Measurements from ENCODE around the gene BCL2L1. TPM values are rescaled to one million over a fixed set of nuclear protein-coding genes. Genes with fewer than 3 reads are reported as not detected.

Gene BCL2L1
- total RNA-seq, 1 experiment from 2014 or later = 53.6 TPM

DNA sequence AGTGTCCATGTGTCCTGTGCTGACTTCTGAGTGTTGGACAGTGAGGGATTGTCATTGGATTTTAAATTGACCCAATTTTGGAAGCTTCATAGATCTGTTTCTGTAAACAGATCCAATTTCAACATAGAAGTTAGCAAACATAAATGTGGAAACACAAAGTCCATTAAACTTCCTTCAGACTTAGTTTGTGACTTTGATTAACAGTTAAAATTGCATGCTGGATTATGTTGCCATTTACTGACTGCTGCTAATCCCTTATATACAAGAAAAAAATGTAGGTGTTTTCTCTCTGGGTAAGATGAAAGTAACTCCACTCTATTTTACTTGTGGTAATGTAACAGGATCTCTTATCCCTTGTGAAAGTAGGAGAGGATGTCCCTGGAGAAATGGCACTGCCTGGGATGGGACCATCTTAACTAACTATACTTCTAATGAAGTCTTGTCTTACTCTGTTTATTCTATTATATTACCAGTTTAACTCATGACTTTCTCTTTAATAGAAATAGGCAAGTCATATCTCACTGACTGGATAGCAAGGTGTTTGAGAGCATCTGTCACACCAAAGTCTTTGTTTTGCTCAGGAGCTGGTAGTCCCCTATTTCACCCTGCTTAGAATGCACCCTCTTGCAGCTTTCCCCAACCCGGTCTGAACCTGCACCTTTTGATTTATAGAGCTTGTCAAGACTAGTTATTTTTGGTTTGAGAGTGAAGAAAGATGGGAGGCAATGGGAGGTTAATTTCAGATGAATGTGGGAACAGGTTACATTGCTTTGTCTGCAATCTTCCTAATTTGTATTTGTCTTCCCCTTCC lies 23.6 kb upstream of the BCL2L1 start:
- H3K27me3 ChIP-seq (ENCODE audit: control insufficient read depth, insufficient read depth, low read length) = no peaks in the 10 kb centered on the region
- H3K4me3 ChIP-seq (ENCODE audit: insufficient read depth, low read depth, low read length) = no peak overlapping the region
- no peak for DNase-seq
- peaks cover 15% of the 10 kb centered on the region for H3K36me3 ChIP-seq (replicated peaks; ENCODE audit: control insufficient read depth, insufficient read depth, low read length)

DNA sequence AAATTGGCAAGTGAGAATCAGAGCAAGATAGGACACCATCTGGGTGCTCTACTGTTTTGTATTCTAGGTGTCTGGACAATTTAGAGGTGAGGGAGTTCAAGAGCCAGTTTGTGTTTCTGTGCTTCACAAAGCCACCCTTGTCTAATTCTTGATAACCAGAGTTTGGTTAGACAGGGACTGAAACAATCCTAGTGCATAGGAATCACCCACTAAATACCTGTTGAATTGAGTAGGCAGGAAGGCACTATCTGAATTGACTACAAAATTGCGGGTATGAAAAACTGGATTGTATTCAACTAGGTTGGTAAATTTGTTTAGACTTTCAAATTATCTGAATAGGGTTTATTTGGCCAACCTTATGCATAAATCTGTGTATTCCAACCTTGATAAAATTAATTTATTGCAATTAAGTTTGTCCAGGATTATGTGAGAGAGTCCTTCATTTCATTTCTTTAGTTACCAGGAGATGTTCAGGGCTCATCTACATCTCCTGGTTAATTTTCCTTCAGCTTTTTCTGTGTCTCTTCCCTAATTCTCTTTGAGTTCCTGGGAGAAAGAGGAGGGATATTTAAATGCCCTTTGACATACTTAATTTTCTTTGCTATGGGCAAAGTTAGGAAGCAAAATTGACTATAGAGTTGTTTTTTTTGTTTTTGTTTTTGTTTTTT lies 18.1 kb upstream of the BCL2L1 start:
- DNase-seq = no peak
- H3K27me3 ChIP-seq (ENCODE audit: control insufficient read depth, insufficient read depth, low read length) = no peaks in the 10 kb centered on the region
- peaks cover 8% of the 10 kb centered on the region for H3K36me3 ChIP-seq (replicated peaks; ENCODE audit: control insufficient read depth, insufficient read depth, low read length)
- H3K4me3 ChIP-seq (ENCODE audit: insufficient read depth, low read depth, low read length) = peak overlapping the region; percentile 76

DNA sequence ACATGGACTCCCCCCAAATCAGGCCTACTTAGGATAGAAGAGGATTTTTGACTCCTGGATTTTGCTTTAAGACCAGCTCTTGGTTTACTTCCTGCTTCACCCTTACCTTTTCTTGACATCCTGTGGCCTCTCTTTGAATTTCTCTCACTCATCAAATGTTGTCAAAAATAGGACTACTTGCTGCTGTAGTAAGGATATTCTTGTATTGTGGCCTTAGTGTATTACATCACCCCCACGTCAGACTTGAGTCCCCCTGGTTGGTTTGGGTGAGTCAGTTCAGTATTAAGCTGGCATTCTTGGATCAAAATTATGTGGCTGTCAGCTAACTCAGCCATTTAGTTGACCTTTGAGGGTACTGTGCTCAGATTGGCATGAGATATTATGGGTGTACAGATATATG lies 17.5 kb upstream of the BCL2L1 start:
- H3K4me3 ChIP-seq (ENCODE audit: insufficient read depth, low read depth, low read length) = peak overlapping the region; percentile 76
- H3K27me3 ChIP-seq (ENCODE audit: control insufficient read depth, insufficient read depth, low read length) = no peaks in the 10 kb centered on the region
- no peak for DNase-seq
- H3K36me3 ChIP-seq (replicated peaks; ENCODE audit: control insufficient read depth, insufficient read depth, low read length) = peaks cover 6% of the 10 kb centered on the region; the same call in 1 of the 2 replicates

DNA sequence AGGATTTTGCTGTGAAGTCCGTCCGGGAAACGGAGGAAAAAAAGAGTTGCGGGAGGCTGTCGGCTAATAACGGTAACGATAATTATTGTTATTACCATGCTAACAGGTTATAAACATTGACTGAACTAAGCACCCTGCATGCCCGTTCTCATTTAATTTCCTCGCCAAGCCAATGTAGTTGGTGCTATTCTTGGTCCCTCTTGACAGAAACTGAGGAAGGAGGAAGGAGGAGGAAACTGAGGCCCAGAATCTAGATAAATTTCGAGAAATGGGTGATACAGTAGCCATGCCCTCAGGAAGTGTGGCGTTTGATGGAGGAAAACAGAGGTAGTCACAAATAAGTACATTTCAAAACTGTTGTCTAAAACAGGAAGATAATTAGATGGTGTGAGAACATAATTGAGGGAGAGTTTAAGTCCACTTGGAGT lies 16.9 kb upstream of the BCL2L1 start:
- no peak for DNase-seq
- Histone ChIP-seq H3K4me3 (ENCODE audit: insufficient read depth, low read depth, low read length) (peak overlapping the region; percentile 76), H3K27me3 (ENCODE audit: control insufficient read depth, insufficient read depth, low read length) (no peaks in the 10 kb centered on the region), H3K36me3 (replicated peaks; ENCODE audit: control insufficient read depth, insufficient read depth, low read length) (peaks cover 6% of the 10 kb centered on the region; the same call in 1 of the 2 replicates)

DNA sequence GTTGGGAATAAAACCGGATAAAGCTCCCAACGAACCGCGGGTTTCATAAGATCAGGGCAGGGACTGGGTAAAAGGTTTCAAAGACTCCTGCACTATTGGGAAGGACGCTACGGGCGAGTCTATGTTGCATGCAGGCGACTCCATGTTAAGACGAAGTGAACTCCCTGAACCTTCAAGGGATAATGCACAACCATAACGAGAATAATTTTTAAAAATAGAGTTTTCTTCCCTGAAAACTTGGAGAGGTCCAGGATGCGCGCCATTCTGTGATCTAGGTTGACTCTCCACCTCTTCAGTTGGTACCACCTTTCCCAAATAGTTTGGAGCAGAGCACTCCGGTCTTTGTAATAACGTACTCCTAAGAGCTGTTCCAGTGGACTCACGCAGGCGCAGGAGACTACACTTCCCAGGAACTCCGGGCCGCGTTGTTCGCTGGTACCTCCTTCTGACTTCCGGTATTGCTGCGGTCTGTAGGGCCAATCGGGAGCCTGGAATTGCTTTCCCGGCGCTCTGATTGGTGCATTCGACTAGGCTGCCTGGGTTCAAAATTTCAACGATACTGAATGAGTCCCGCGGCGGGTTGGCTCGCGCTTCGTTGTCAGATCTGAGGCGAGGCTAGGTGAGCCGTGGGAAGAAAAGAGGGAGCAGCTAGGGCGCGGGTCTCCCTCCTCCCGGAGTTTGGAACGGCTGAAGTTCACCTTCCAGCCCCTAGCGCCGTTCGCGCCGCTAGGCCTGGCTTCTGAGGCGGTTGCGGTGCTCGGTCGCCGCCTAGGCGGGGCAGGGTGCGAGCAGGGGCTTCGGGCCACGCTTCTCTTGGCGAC lies 16.3 kb upstream of the BCL2L1 start, which contains the start of gene TPX2:
TPX2 (plus strand) TSS at position 562 of the 821 bp plus-strand sequence. CDS start 18,187 bp downstream, outside the sequence.
- peak within 1 kb of the TSS; percentile 76 for H3K4me3 ChIP-seq (ENCODE audit: insufficient read depth, low read depth, low read length)
- no peaks in the 10 kb centered on the region for H3K27me3 ChIP-seq (ENCODE audit: control insufficient read depth, insufficient read depth, low read length)
- peaks cover 5% of the 10 kb centered on the region; the same call in 1 of the 2 replicates for H3K36me3 ChIP-seq (replicated peaks; ENCODE audit: control insufficient read depth, insufficient read depth, low read length)
- peak; percentile 99 for DNase-seq

DNA sequence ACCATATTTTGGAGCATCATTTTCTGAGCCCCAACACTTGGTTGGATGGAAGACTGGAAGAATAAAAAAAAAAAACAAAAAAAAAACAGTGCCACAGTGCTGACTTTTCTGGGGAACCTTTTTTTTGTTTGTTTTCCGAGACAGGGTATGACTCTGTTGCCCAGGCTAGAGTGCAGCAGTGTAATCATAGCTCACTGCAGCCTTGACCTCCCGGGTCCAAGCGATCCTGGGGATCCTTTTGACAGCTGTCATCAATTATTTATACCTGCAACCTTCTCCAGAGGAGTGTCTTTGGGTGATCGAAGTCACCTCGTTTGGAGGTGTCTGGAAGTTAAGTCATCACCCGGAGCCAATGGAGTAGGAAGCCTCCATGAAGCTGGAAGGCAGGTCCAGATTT lies 8.7 kb upstream of the BCL2L1 start:
- Histone ChIP-seq H3K27me3 (ENCODE audit: control insufficient read depth, insufficient read depth, low read length) (no peaks in the 10 kb centered on the region), H3K4me3 (ENCODE audit: insufficient read depth, low read depth, low read length) (no peak overlapping the region), H3K36me3 (replicated peaks; ENCODE audit: control insufficient read depth, insufficient read depth, low read length) (no peaks in the 10 kb centered on the region)
- DNase-seq = no peak

DNA sequence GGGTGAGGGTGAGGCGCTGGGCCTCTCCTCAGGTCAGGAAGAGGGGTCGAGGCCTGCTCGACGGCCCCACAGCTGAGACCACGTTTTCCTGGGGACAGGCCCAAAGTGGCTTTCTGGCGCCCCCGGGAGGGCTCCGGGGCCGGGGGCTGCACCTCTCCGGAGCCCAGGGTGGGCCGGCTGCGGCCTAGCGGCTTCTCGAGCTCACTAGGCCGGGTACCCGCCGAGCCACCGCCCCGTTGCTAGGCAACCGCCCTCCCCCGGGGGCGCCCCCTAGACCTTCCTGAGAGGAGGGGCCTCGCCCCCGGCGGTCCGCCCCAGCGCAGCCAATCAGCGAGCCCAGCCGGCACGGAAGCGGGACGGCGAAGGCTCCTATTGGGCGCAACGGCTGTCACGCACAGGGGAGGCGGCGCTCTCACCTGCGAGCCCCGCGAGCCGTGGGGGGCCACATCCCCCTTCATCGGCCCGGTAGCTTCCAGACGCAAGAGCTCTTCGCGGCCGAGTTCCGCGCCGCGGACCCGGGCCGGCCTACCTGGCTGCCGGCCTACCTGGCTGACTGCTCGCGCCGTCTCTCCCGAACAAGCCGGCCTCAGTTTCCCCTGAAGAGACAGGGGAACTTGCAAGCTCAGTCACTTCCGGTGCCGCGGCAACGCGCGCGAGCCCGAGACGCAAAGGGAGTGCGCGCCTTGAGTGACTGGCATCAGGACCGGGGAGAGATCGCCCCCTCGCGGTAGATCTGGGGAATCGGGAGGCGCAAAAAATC lies 831 bp upstream of the BCL2L1 start:
- peak; percentile 100 for DNase-seq
- peak overlapping the region; percentile 72 for H3K4me3 ChIP-seq (ENCODE audit: insufficient read depth, low read depth, low read length)
- no peaks in the 10 kb centered on the region for H3K27me3 ChIP-seq (ENCODE audit: control insufficient read depth, insufficient read depth, low read length)
- peaks cover 11% of the 10 kb centered on the region for H3K36me3 ChIP-seq (replicated peaks; ENCODE audit: control insufficient read depth, insufficient read depth, low read length)

DNA sequence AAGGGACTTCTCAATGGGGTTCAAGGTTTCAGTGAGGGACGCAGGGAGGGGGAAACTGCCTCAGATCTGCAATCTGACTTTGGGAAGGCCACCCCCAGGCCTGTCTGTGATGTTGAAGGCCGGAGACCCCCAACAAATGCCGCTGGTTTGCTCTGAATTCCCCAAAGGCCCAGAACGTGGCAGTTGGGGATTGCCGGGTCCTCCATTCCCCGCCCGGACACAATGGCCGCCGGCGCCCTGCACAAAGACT lies 326 bp upstream of the BCL2L1 start:
- Histone ChIP-seq H3K4me3 (ENCODE audit: insufficient read depth, low read depth, low read length) (peak overlapping the region; percentile 64), H3K27me3 (ENCODE audit: control insufficient read depth, insufficient read depth, low read length) (no peaks in the 10 kb centered on the region), H3K36me3 (replicated peaks; ENCODE audit: control insufficient read depth, insufficient read depth, low read length) (peaks cover 11% of the 10 kb centered on the region)
- no peak for DNase-seq

DNA sequence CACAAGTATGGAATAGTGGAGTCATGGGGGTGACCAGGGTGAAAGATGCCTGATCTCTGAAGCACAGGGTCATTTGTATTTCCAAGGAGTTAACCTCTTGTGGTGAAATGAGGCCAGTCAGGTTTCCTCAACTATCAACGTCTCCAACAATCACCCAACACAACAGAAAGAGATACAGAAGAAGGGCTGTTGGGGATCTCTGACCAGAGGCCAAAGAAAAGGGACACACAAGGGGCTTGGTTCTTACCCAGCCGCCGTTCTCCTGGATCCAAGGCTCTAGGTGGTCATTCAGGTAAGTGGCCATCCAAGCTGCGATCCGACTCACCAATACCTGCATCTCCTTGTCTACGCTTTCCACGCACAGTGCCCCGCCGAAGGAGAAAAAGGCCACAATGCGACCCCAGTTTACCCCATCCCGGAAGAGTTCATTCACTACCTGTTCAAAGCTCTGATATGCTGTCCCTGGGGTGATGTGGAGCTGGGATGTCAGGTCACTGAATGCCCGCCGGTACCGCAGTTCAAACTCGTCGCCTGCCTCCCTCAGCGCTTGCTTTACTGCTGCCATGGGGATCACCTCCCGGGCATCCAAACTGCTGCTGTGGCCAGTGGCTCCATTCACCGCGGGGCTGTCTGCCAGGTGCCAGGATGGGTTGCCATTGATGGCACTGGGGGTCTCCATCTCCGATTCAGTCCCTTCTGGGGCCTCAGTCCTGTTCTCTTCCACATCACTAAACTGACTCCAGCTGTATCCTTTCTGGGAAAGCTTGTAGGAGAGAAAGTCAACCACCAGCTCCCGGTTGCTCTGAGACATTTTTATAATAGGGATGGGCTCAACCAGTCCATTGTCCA lies 1.0 kb downstream of the BCL2L1 start:
- DNase-seq = peak; percentile 26
- H3K36me3 ChIP-seq (replicated peaks; ENCODE audit: control insufficient read depth, insufficient read depth, low read length) = peaks cover 13% of the 10 kb centered on the region
- no peaks in the 10 kb centered on the region for H3K27me3 ChIP-seq (ENCODE audit: control insufficient read depth, insufficient read depth, low read length)
- peak overlapping the region; percentile 64 for H3K4me3 ChIP-seq (ENCODE audit: insufficient read depth, low read depth, low read length)

DNA sequence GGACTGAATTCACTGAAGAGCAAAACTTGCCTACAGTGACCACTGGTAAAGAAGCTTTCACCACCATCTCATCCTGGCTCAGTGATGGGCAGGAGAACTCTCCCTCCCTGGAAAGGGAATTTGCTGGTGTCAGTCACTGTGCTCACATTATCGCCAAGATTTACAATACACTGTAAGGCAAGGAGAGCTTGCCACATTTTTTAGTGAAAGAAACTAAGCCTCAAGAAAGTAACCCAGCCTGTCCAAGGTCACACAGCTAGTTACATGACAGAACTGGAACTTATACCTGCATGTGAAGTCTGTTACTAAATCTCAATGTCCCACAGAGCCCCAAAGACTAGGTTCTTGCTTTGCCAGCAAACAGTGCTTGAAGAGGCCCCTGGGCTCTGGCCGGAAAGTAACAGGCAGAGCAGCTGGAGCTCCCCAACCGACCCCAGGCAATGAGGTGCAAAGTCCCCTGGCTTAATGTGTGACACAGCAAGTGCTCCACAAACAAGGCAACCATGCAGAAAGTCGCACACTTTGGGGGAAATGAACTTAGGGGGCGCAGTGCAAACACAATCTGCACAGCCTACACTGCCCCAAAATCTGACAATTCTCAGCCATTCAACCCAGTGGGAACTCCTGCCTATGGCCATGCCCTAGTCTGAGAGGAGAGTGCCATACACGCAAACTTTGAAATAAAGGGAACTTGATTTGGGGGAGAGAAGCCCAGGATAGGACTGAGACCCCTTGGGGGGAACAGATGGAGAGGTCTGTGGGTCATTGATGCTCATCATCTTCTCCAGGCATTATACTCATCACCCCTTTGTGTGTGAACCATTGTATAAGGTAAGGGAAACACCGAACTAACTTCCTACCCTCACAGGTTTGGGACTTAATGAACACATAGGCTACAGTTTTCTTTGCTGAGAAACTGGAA lies 1.9 kb downstream of the BCL2L1 start:
- Histone ChIP-seq H3K27me3 (ENCODE audit: control insufficient read depth, insufficient read depth, low read length) (no peaks in the 10 kb centered on the region), H3K36me3 (replicated peaks; ENCODE audit: control insufficient read depth, insufficient read depth, low read length) (peaks cover 13% of the 10 kb centered on the region), H3K4me3 (ENCODE audit: insufficient read depth, low read depth, low read length) (peak overlapping the region; percentile 64)
- peak; percentile 32 for DNase-seq

DNA sequence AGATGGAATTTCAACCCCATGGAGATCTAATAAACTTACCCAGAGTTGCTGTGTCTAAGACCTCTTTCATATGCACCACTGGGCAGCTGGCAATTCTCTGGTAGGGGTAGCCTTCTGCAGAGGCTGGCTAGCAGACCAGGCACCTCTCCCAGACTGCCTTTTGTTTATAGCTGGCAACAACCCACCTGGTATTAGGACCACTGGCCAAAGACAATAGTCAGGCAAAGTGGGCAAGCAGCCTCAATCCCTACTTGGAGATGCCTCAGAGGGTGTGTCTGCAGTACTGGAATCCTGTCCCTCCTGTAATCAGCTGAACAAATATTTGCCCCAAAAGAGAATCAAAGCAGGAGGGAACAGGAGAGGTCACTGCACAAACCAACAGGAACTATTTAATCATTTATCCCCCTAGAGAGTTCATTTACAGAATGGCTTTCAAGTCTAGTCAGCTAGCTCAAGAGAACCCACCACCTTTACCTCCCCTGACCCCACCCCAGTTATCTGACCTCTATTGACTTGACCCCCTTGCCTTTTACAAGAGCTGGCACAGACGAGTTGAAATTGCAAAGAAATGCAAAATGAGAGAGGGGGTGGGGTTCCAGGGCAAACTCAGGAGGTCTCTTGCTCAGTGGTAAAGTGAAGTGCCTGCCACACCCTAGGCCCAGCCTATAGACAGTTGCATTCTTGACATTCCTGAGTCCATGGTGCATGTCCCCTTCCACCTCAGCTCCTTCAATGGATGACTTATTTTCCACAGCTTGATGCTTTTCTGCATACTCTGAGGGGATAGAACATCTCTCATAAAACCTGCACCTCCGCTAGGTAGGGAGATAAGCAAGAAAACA lies 2.8 kb downstream of the BCL2L1 start:
- DNase-seq = peak; percentile 66
- Histone ChIP-seq H3K27me3 (ENCODE audit: control insufficient read depth, insufficient read depth, low read length) (no peaks in the 10 kb centered on the region), H3K4me3 (ENCODE audit: insufficient read depth, low read depth, low read length) (no peak overlapping the region), H3K36me3 (replicated peaks; ENCODE audit: control insufficient read depth, insufficient read depth, low read length) (peaks cover 13% of the 10 kb centered on the region)

Measured in H7 (cell line).